Activated CD4-positive, alpha-beta memory T cell treated with anti-CD3 and anti-CD28 coated beads for 36 hours (primary cell): ENCODE measurements around the gene IL31RA. TPM values are rescaled to one million over a fixed set of nuclear protein-coding genes. Genes with fewer than 3 reads are reported as not detected.

Experiments
- CTCF ChIA-PET: fragments of 350-600 bp; sonication (Branson Sonifier 250); formaldehyde crosslinking; loops from one replicate; lab custom pipeline; 2021; ENCODE audit warnings: antibody characterized with exemption, inconsistent platforms; lab: Charles Lee
- POLR2A ChIA-PET: fragments of 350-600 bp; sonication (Branson Sonifier 250); formaldehyde crosslinking; loops from one replicate; lab custom pipeline; 2021; ENCODE audit warnings: antibody characterized with exemption; lab: Charles Lee
- DNase-seq: peaks from one replicate; pipeline ENCODE4 v3.0.0-alpha.2; 2020
- H3K27ac Mint-ChIP-seq: one replicate; pipeline ENCODE4 v1.8.0; 2021; ENCODE audit warnings: mixed read lengths
- H3K27me3 Mint-ChIP-seq: one replicate; pipeline ENCODE4 v1.8.0; 2021; ENCODE audit warnings: mixed read lengths
- H3K36me3 Mint-ChIP-seq: one replicate; pipeline ENCODE4 v1.8.0; 2021; ENCODE audit warnings: mixed read lengths
- H3K4me1 Mint-ChIP-seq: one replicate; pipeline ENCODE4 v1.8.0; 2021; ENCODE audit warnings: low read depth, mixed read lengths
- H3K4me3 Mint-ChIP-seq: one replicate; pipeline ENCODE4 v1.8.0; 2021; ENCODE audit warnings: mild to moderate bottlenecking, mixed read lengths
- H3K9me3 Mint-ChIP-seq: one replicate; pipeline ENCODE4 v1.8.0; 2021; ENCODE audit warnings: mixed read lengths
- intact Hi-C: fragments of 100-400 bp; cut with micrococcal nuclease; formaldehyde crosslinking; loops from one replicate; pipeline ENCODE4 v1.15.1; 2023
- total RNA-seq, 2 experiments: library from RNA; stranded (reverse); gene quantifications; one replicate each; pipeline ENCODE4 v1.2.3, GENCODE V29; 2021

Gene IL31RA
- total RNA-seq, 2 experiments from 2014 or later: 0.21 to 0.29 TPM

- ChIA-PET CTCF (interaction anchor here (1.3 to 1.4 kb wide), 2 partner anchors 9 to 16 kb away, joined by 3 to 4 read pairs; no protein-coding TSS in a partner anchor), POLR2A (no interaction called here)
- DNase-seq: no peak
- H3K9me3 Mint-ChIP-seq: no peaks in the 10 kb centered on the region
- intact Hi-C loops: loop anchor here (5.0 to 10.0 kb wide), 3 partner anchors 52 to 745 kb away; partner anchors contain the start of genes CDC20B and SLC38A9
- H3K4me1 Mint-ChIP-seq: peaks cover 28% of the 10 kb centered on the region
- H3K4me3 Mint-ChIP-seq: no peak overlapping the region
- no peaks in the 10 kb centered on the region for H3K36me3 Mint-ChIP-seq
- H3K27ac Mint-ChIP-seq: no peak overlapping the region
- no peaks in the 10 kb centered on the region for H3K27me3 Mint-ChIP-seq
Observed at GRCh38 chr5:55919625-55920024, 68.5 kb downstream of the IL31RA start.

GRCh38 chr5:55920784-55921183 is 69.6 kb downstream of the IL31RA start:
- intact Hi-C loops: loop anchor here (5.0 to 10.0 kb wide), 2 partner anchors 208 to 746 kb away; partner anchors contain the start of genes CDC20B and SLC38A9
- DNase-seq: no peak
- H3K27me3 Mint-ChIP-seq: no peaks in the 10 kb centered on the region
- H3K9me3 Mint-ChIP-seq: no peaks in the 10 kb centered on the region
- no peak overlapping the region for H3K27ac Mint-ChIP-seq
- POLR2A ChIA-PET: no interaction called here
- H3K4me3 Mint-ChIP-seq: no peak overlapping the region
- peaks cover 28% of the 10 kb centered on the region for H3K4me1 Mint-ChIP-seq
- H3K36me3 Mint-ChIP-seq: no peaks in the 10 kb centered on the region
- CTCF ChIA-PET: interaction anchor here (1.3 to 1.4 kb wide), 2 partner anchors 10 to 15 kb away, joined by 3 to 4 read pairs; no protein-coding TSS in a partner anchor

- ChIA-PET CTCF (no interaction called here), POLR2A (no interaction called here)
- Mint-ChIP-seq H3K36me3 (no peaks in the 10 kb centered on the region), H3K4me3 (no peak overlapping the region), H3K27me3 (no peaks in the 10 kb centered on the region), H3K9me3 (no peaks in the 10 kb centered on the region), H3K4me1 (peaks cover 28% of the 10 kb centered on the region), H3K27ac (no peak overlapping the region)
- no peak for DNase-seq
- intact Hi-C loops: loop anchor here (5.0 to 10.0 kb wide), 2 partner anchors 209 to 747 kb away; partner anchors contain the start of genes CDC20B and SLC38A9
Observed at GRCh38 chr5:55921617-55922016, 70.5 kb downstream of the IL31RA start.

GRCh38 chr5:55923177-55923771 is 72.1 kb downstream of the IL31RA start:
- peak; percentile 34 for DNase-seq
- intact Hi-C loops: loop anchor here (5.0 to 10.0 kb wide), 2 partner anchors 211 to 748 kb away; partner anchors contain the start of genes CDC20B and SLC38A9

GRCh38 chr5:55923865-55924500 is 72.8 kb downstream of the IL31RA start:
- no peaks in the 10 kb centered on the region for H3K36me3 Mint-ChIP-seq
- no peak overlapping the region for H3K27ac Mint-ChIP-seq
- intact Hi-C loops: loop anchor here (5.0 to 10.0 kb wide), 2 partner anchors 212 to 749 kb away; partner anchors contain the start of genes CDC20B and SLC38A9
- no peak overlapping the region for H3K4me3 Mint-ChIP-seq
- no peaks in the 10 kb centered on the region for H3K27me3 Mint-ChIP-seq
- no peak for DNase-seq
- ChIA-PET CTCF (interaction anchor here (0.6 to 3.1 kb wide), 3 partner anchors 13 to 416 kb away, joined by 3 to 23 read pairs (median 7); no protein-coding TSS in a partner anchor), POLR2A (no interaction called here)
- peaks cover 21% of the 10 kb centered on the region for H3K4me1 Mint-ChIP-seq
- no peaks in the 10 kb centered on the region for H3K9me3 Mint-ChIP-seq

More at GRCh38 chr5:55923177-55923771, 72.1 kb downstream of the IL31RA start:
- H3K36me3 Mint-ChIP-seq: no peaks in the 10 kb centered on the region
- H3K9me3 Mint-ChIP-seq: no peaks in the 10 kb centered on the region
- ChIA-PET CTCF (interaction anchor here (0.6 to 3.1 kb wide), 4 partner anchors 14 to 417 kb away, joined by 3 to 23 read pairs (median 5); no protein-coding TSS in a partner anchor), POLR2A (interaction anchor here (0.7 to 1.6 kb wide), 2 partner anchors 10 to 27 kb away, joined by 3 read pairs; no protein-coding TSS in a partner anchor)
- H3K27me3 Mint-ChIP-seq: no peaks in the 10 kb centered on the region
- H3K27ac Mint-ChIP-seq: no peak overlapping the region
- H3K4me3 Mint-ChIP-seq: peak overlapping the region; percentile 77
- H3K4me1 Mint-ChIP-seq: peaks cover 23% of the 10 kb centered on the region

GRCh38 chr5:55924744-55925143 is 73.6 kb downstream of the IL31RA start:
- H3K4me3 Mint-ChIP-seq: no peak overlapping the region
- no peak overlapping the region for H3K27ac Mint-ChIP-seq
- H3K27me3 Mint-ChIP-seq: no peaks in the 10 kb centered on the region
- CTCF ChIA-PET: interaction anchor here (2.0 to 3.1 kb wide), 2 partner anchors 12 to 275 kb away, joined by 7 to 23 read pairs; no protein-coding TSS in a partner anchor
- POLR2A ChIA-PET: no interaction called here
- H3K9me3 Mint-ChIP-seq: no peaks in the 10 kb centered on the region
- DNase-seq: no peak
- intact Hi-C loops: loop anchor here (5.0 to 10.0 kb wide), 2 partner anchors 212 to 750 kb away; partner anchors contain the start of genes CDC20B and SLC38A9
- peaks cover 16% of the 10 kb centered on the region for H3K4me1 Mint-ChIP-seq
- no peaks in the 10 kb centered on the region for H3K36me3 Mint-ChIP-seq

- intact Hi-C loops: loop anchor here (10.0 kb wide), 1 partner anchor 750 kb away; the partner anchor contains the start of gene CDC20B
- no peaks in the 10 kb centered on the region for H3K27me3 Mint-ChIP-seq
- no peak for DNase-seq
- ChIA-PET POLR2A (no interaction called here), CTCF (interaction anchor here (3.1 kb wide), 1 partner anchor 12 kb away, joined by 23 read pairs; no protein-coding TSS in a partner anchor)
- H3K4me1 Mint-ChIP-seq: peaks cover 12% of the 10 kb centered on the region
- H3K27ac Mint-ChIP-seq: no peak overlapping the region
- H3K4me3 Mint-ChIP-seq: no peak overlapping the region
- H3K36me3 Mint-ChIP-seq: no peaks in the 10 kb centered on the region
- no peaks in the 10 kb centered on the region for H3K9me3 Mint-ChIP-seq
Observed at GRCh38 chr5:55925181-55925580, 74.0 kb downstream of the IL31RA start.

GRCh38 chr5:55925712-55926111 is 74.6 kb downstream of the IL31RA start:
- H3K27me3 Mint-ChIP-seq: no peaks in the 10 kb centered on the region
- no peak overlapping the region for H3K4me3 Mint-ChIP-seq
- ChIA-PET POLR2A (no interaction called here), CTCF (interaction anchor here (1.2 kb wide), 1 partner anchor 10 kb away, joined by 5 read pairs; no protein-coding TSS in a partner anchor)
- H3K9me3 Mint-ChIP-seq: no peaks in the 10 kb centered on the region
- DNase-seq: no peak
- peaks cover 12% of the 10 kb centered on the region for H3K4me1 Mint-ChIP-seq
- intact Hi-C loops: loop anchor here (10.0 kb wide), 1 partner anchor 751 kb away; the partner anchor contains the start of gene CDC20B
- H3K36me3 Mint-ChIP-seq: no peaks in the 10 kb centered on the region
- H3K27ac Mint-ChIP-seq: no peak overlapping the region

- ChIA-PET CTCF (interaction anchor here (1.2 kb wide), 1 partner anchor 9 kb away, joined by 5 read pairs; no protein-coding TSS in a partner anchor), POLR2A (interaction anchor here (0.8 kb wide), 1 partner anchor 100 kb away, joined by 4 read pairs; no protein-coding TSS in a partner anchor)
- intact Hi-C loops: loop anchor here (10.0 kb wide), 1 partner anchor 752 kb away; the partner anchor contains the start of gene CDC20B
- H3K27ac Mint-ChIP-seq: no peak overlapping the region
- H3K4me3 Mint-ChIP-seq: no peak overlapping the region
- H3K9me3 Mint-ChIP-seq: no peaks in the 10 kb centered on the region
- no peaks in the 10 kb centered on the region for H3K27me3 Mint-ChIP-seq
- H3K36me3 Mint-ChIP-seq: no peaks in the 10 kb centered on the region
- peaks cover 12% of the 10 kb centered on the region for H3K4me1 Mint-ChIP-seq
- DNase-seq: no peak
Observed at GRCh38 chr5:55926476-55926875, 75.3 kb downstream of the IL31RA start.

- ChIA-PET CTCF (interaction anchor here (1.5 kb wide), 1 partner anchor 273 kb away, joined by 3 read pairs; no protein-coding TSS in a partner anchor), POLR2A (no interaction called here)
- DNase-seq: no peak
- Mint-ChIP-seq H3K27me3 (no peaks in the 10 kb centered on the region), H3K36me3 (no peaks in the 10 kb centered on the region), H3K4me1 (peaks cover 9% of the 10 kb centered on the region), H3K4me3 (no peak overlapping the region), H3K27ac (no peak overlapping the region), H3K9me3 (no peaks in the 10 kb centered on the region)
- intact Hi-C loops: loop anchor here (10.0 kb wide), 1 partner anchor 753 kb away; the partner anchor contains the start of gene CDC20B
Observed at GRCh38 chr5:55927861-55928655, 76.9 kb downstream of the IL31RA start.
